ENCODE results near the gene SLCO4A1.

The SLCO4A1 gene

GRCh38 chr20:62703853-62704228, 61.5 kb downstream of the SLCO4A1 start:
- FAIRE-seq = no peak

DNA sequence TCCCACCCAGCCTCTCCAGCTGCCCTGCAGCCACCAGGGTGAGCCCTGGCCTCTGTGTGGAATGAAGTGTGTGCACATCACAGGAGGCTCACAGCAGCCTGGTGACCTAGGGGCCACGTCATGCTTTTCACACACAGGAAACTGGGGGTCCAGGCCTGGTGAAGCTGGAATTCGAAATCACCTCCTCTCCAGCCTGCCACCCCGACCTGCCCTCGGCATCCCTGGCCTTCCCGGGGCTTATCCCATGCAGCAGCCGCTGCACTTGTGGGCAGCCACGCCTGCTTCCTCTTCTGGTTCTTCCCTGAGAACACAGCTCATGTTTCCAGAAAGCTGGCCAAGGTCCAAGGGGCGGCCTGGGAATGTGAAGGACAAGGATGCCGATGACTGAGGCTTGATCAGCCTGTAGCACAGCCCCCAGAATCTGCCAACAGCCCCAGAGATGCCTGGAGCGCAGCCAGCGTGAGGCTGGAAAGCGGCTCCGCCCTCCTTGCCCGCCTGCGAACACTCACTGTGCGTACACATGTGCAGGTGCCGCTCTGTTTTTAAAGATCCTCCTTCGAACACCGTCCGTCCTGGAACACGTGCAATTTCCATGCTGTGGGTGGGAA, 62.1 kb downstream of the SLCO4A1 start:
- FAIRE-seq = no peak

DNA sequence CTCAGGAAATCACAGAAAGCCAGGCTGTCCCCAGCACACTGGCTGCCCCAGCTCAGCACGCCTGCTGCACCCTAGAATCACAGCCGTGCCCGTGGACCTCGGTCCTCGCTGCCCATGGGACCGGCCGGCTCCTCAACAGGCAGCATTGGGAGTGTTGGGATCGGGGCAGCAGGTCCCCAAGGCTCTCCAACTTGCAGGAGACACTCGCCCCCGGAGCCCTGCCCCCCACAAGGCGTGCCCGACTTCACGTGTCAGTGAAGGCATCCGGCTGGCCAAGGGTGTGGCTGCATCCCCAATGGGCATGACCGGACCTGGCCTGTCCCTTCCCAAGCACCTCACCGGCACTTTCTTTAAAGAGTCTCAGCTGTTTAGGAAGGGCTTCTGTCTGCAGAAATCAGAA, 63.3 kb downstream of the SLCO4A1 start:
- FAIRE-seq = no peak

- no peak for FAIRE-seq
Measured at GRCh38 chr20:62706344-62706743, 64.0 kb downstream of the SLCO4A1 start.

- no peak for FAIRE-seq
Measured at GRCh38 chr20:62706857-62707256, 64.6 kb downstream of the SLCO4A1 start.

DNA sequence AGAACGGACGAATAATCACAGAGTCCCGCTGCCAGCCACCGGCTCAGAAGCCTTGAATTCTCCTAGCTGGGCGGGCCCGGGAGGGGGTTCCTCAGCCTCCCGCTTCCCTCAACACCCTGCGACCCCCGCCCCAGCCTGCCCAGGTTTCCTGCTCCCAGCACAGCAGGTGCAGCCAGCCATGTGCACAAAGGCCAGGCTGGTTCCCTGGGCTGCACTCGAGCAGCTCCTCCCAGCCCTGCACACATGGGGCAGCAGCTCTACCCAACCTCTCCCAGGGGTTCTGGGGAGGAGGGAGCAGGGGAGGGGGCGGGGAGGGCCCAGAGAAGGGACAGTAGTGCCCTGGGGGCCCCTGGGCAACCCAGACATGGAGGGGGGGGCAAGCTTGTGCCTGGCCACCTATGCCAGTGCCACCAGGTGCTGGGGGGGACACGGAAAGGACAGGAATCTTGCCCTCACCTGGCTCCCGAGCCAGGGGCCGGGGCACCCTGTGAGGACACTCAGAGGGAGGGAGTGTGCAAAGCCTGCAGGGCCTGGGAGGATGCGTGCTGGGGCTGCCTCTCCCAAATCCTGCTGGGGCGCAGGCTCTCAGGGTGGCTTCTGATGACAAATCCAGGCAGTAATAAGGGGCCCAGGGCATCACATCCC, 65.1 kb downstream of the SLCO4A1 start:
- no peak for FAIRE-seq

DNA sequence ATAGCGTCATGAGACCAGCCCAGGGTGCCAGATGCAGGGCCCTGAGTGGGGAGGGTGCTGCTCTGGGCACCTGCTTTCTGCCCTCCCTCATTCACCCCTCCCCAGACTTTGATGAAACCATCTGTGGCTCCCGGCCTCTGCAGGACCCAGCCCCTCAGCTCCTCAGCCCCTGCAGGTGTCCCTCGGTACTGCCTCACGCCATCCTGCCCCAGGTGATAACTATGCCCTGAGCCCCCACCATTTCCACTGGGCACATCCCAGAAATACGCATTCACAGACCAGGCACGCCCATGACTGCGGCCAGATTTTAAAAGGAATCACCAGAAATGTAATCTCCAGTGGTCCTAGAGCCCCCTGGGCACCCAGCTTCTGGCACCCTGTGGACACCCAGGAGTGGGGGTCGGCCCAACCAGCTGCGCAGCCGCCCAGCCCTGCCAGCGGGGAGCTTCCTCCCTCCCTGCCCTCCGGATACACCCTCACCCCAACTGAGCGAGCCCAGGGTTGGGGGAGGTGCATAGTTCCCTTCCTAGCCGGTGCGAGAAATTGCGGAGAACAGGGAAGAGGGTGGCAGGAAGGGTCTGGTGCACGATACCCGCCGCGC, 65.7 kb downstream of the SLCO4A1 start:
- no peak for FAIRE-seq

DNA sequence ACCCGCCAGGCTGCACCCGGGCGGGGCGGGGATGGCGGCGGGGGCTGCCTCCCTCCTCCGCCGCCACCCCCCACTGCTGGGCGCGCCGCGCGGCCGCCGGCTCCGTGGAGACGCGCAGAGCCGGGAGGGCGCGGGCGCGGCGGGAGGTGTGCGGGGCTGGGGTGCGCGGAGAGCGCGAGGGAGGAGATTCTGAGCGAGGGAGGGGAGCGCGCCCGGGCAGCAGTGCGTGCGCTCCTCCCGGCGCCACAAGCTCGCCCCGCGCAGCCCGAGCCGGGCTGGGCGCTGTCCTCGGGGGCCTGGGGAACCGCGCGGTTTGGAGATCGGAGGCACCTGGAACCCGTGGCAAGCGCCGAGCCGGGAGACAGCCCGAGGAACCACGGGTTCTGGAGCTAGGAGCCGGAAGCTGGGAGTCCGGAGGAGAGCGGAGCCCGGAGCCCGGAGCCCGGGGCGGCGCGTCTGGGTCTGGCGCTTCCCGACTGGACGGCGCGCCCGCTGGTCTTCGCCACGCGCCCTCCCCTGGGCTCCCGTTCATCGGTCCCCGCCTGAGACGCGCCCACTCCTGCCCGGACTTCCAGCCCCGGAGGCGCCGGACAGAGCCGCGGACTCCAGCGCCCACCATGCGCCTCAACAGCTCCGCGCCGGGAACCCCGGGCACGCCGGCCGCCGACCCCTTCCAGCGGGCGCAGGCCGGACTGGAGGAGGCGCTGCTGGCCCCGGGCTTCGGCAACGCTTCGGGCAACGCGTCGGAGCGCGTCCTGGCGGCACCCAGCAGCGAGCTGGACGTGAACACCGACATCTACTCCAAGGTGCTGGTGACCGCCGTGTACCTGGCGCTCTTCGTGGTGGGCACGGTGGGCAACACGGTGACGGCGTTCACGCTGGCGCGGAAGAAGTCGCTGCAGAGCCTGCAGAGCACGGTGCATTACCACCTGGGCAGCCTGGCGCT, 66.6 kb downstream of the SLCO4A1 start, which contains the start of gene NTSR1:
Gene NTSR1 (plus strand): TSS at position 246 of the 946 bp plus-strand sequence. CDS start 372 bp downstream, at position 618.
- no peak for FAIRE-seq

DNA sequence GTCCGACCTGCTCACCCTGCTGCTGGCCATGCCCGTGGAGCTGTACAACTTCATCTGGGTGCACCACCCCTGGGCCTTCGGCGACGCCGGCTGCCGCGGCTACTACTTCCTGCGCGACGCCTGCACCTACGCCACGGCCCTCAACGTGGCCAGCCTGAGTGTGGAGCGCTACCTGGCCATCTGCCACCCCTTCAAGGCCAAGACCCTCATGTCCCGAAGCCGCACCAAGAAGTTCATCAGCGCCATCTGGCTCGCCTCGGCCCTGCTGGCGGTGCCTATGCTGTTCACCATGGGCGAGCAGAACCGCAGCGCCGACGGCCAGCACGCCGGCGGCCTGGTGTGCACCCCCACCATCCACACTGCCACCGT, 67.2 kb downstream of the SLCO4A1 start:
- no peak for FAIRE-seq

DNA sequence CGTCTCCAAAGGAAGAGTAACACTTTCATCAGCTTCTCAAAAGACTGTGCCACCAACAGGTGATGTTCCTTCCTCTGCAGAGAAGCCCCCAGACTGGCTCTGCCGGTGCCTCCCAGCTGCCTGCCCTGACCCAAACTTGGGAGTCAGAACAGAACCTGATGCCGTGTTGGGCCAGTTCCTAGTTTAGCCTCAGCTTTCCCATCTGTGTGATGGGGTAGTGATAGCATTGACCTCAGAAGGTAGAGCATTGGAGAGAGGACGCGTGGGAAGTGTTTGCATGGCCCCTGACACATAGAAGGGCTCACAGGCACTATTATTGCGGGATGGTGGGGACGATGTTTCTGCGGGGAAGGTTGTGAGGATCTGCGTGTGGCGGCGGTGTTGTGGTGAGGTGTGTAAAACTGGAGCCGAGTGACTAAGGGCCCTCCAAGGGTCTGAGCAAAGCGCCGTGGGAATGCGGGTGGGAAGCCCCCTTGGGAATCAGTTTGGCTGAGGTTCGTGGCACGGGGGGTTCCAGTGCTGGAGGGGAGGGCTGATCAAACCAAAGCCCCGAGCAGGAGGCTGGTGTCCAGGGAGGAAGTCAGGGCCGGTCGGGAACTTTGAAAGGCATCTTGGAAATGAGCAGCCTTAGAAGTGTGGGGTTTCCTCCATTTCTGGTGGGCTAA, 68.0 kb downstream of the SLCO4A1 start:
- no peak for FAIRE-seq

DNA sequence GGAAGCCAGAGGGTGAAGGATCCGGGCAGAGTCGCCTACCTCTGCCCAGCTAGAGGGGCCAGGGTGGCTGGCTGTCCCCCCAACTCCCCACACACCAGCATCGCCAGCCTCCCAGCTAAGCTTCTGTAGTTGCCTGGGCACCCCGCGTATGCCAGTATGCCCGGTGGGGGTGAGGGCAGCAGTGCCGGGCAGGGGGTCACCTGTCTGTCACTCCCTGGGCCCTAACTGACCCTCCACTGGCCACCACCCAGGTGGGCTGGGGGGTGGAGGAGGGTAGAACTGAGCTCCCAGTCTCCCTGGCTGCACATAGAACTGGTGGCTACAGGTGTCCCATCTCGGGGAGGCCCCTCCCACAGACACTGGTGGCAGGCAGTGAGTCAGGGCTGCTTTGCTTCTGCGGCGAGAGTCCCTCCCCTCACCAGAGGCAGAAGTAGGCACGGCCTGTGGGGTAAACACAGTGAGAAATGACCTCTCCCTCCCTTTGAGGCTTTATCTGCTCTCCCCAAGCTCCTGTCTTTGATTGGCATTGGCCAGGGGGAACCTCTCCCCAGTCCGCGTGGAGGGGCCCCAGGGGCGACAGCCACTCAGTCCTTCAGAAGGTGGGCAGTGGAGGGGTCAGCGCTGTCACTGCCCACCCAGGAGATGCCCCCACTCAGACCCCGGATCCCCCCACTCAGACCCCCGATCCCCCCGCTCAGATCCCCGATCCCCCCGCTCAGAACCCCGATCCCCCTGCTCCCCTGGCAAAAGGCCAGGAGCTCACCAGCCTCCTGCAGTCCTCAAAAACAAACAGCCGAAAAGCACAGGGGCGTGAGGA, 68.8 kb downstream of the SLCO4A1 start:
- FAIRE-seq = no peak

DNA sequence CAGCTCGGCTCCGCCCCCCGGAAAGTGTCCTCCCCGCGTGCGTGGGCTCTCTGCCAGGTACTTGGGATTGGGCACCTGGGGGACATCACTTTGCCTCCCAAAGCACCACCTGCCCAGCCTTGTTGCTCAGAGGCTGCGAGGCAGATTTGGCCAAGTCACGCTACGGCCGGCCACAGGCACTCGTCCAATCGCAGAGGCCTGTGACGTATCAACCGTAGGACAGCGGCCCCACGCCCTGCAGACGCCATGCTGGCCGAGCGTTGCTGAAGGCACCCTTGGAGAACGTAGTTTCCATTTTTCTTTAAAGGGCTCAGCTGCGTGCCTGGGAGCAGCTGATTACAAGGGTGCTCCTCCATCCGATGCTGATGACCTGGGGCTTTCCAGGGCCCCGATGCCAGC, 69.4 kb downstream of the SLCO4A1 start:
- FAIRE-seq = no peak

- no peak for FAIRE-seq
Measured at GRCh38 chr20:62712606-62713005, 70.3 kb downstream of the SLCO4A1 start.

- FAIRE-seq = no peak
Measured at GRCh38 chr20:62714006-62714405, 71.7 kb downstream of the SLCO4A1 start.

DNA sequence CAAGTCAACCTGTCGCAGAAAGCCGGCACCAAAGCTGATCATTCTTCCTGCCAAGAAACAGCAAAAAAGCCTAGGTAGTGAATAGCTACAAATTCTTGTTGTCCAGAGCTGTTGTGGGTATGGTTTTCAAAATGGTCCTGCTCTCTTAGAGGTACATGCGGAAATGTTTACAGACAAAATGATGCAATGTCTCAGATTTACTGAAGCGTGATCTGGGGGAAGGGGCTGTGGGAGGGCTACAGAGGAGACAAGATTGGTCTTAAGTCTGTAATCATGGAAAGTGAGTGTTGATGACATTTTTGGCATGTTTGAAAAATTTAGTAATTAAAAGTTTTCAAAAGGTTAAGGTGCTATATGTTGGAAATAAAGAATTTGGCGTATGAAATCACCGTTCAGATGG, 72.5 kb downstream of the SLCO4A1 start:
- FAIRE-seq = no peak

- FAIRE-seq = no peak
Measured at GRCh38 chr20:62715201-62715600, 72.9 kb downstream of the SLCO4A1 start.

GRCh38 chr20:62716198-62716940, 74.1 kb downstream of the SLCO4A1 start:
- FAIRE-seq = no peak

GRCh38 chr20:62716941-62717310, 74.6 kb downstream of the SLCO4A1 start:
- FAIRE-seq = no peak

GRCh38 chr20:62717933-62718332, 75.6 kb downstream of the SLCO4A1 start:
- no peak for FAIRE-seq

DNA sequence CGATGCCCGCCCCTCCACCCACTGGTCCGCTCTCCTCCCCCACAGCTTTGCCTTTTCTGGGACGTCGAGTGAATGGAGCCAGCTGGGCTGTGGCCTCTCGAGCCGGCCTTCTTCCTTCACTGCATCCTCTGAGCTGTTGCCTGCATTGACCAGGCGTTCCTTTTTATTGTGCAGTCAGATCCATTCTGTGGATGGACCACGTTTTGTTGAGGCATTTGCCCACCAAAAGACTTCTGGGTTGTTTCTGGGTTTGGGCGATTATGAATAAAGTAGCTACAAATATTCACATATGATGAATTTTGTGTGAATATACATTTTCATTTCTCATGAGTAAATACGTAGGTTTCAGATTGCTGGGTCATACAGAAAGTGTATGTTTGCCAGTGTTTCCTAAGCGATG, 76.2 kb downstream of the SLCO4A1 start:
- no peak for FAIRE-seq

Data from endometrium (tissue), 2 donors.